Muscle of arm (tissue), 12 donors: ENCODE data around the gene ZNF888. TPM values are rescaled to one million over a fixed set of nuclear protein-coding genes. Genes with fewer than 3 reads are reported as not detected.
"Not testable (repeated sequence)": the region's sequence is repeated elsewhere in the genome, so short reads cannot be mapped to it uniquely, and the experiment has no call there.

Source experiments
- DNase-seq: peaks from one replicate; pipeline ENCODE4 v3.0.0-alpha.2; 2013
- polyA plus RNA-seq, 12 donors: library from polyadenylated mRNA; unstranded; fragments of 120-200 nt; gene quantifications; one replicate each; pipeline ENCODE4 v1.2.1, GENCODE V29; 2013; ENCODE audit not compliant: insufficient read length in 12 of 12

The ZNF888 gene
- polyA plus RNA-seq, 12 donors, result 3.1 to 7.6 (median 3.3) TPM; not detected in 1

DNA sequence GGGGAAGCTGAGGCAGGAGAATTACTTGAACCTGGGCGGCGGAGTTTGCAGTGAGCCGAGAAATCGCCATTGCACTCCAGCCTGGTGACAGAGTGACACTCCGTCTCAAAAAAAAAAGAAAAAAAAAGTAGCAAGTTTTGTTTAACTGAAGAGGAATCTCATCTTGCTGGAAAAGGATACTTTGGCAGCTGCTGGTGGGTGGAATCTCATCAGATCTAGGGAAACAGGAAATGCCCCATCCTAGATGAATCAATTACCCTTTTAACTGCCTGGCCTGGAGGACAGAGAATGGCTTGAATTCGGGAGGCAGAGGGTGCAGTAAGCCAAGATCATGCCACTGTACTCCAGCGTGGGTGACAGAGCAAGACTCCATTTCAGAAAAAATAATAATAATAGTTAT, 34.2 kb downstream of the ZNF888 start:
- DNase-seq, result no peak

DNA sequence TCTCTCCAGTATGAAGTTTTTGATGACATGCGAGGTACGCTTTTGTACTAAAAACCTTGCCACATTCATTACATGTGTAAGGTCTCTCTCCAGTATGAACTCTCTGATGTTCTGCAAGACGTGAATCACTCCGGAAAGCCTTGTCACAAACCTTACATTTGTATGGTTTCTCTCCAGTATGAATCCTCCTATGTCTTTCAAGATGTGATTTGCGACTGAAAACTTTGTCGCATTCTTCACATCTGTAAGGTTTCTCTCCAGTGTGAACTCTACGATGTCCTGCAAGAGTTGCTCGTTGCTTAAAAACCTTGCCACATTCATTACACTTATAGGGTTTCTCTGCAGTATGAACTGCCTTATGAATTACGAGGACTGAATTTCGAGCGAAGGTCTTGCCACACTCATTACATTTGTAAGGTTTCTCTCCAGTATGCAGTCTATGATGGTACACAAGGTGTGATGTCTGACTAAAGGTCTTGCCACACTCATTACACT, 42.3 kb downstream of the ZNF888 start:
- DNase-seq, result no peak

DNA sequence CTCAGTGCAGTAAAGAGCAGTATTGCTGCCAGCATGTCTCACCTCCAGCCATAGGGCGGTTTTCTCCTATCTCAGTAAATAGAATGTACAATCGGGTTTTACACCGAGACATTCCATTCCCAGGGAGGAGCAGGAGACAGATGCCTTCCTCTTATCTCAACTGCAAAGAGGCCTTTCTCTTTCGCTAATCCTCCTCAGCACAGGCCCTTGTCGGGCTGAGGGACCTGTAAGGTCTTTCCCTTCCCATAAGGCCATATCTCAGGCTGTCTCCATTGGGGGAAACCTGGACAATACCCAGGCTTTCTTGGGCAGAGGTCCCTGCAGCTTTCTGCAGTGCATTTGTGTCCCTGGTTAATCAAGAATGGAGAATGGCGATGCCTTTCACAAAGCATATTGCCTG, 50.2 kb downstream of the ZNF888 start:
- not testable (repeated sequence) for DNase-seq

DNA sequence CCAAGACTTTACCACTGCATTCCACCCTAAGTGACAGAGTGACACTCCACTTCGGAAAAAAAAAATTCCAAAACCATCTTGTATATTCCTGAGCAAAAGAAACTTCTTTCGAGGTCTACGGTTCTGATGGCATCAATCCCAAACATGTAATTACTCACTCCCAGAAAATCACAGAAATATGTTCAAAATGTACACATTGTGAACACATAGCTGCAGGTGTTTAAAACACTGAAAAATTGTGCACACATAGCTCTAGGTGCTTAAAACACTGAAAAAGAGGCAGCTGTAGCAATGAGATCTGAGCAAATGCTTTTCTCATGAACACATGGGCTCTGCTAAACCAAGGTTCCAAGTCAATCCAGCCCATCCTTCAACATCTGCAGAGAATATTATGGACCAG, 51.8 kb downstream of the ZNF888 start:
- DNase-seq, result no peak

DNA sequence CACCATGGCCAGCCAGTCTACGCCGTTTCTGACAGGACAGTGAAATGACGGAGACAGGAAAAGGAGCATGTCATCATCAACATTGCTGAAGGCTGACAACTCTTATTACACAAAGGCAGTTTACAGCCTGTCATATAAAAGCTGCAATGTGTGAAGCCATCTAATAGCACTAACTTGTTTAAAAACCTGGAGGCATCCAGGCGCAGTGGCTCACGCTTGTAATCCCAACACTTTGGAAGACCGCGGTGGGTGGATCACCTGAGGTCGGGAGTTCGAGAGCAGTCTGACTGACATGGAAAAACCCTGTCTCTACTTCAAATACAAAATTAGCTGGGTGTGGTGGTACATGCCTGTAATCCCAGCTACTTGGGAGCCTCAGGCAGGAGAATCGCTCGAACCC, 55.2 kb downstream of the ZNF888 start:
- DNase-seq, result not testable (repeated sequence)

DNA sequence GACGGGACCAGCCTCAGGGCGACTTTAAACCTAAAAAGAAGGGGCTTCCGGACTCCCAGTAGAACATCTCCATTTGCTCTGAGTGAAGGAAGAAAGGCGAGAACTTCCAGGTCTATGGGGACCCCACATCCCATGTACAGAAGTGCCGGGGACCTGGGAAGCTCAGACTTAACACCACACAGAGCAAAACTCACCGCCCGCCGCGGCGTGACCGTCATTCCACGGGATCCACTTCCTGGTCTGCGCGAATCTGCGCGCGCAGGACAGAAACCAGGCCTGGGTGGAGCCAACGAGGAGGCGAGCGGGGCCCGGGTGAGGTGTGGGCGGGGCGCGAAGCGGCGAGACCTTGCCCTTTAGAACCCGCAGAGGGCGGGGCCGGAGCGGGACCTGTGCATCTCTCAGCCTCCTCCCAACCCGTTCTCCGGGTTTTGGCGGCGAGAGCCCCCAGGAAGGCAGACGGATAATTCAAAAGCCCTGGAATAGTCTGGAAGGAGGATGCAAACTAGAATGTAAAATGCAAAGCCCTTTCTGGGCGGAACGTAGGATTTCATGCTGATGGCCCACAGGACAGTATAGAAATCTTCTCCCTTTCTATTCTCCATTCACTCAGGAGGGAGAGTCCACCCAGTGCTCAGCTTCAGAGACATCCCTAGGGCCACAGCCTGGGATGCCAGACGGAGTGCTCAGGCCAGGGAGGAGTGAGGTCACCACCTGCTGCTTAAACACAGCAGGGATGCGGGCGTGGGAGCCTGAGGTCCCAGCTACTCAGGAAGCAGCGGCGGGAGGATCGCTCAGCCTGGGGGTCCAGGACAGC, 65.6 kb downstream of the ZNF888 start, which contains the start of gene ZNF468:
Gene ZNF468, minus strand, starts transcription at position 242 of the 814 bp plus-strand sequence. CDS start 3,347 bp downstream, outside the sequence.
- DNase-seq, result peak; percentile 66

DNA sequence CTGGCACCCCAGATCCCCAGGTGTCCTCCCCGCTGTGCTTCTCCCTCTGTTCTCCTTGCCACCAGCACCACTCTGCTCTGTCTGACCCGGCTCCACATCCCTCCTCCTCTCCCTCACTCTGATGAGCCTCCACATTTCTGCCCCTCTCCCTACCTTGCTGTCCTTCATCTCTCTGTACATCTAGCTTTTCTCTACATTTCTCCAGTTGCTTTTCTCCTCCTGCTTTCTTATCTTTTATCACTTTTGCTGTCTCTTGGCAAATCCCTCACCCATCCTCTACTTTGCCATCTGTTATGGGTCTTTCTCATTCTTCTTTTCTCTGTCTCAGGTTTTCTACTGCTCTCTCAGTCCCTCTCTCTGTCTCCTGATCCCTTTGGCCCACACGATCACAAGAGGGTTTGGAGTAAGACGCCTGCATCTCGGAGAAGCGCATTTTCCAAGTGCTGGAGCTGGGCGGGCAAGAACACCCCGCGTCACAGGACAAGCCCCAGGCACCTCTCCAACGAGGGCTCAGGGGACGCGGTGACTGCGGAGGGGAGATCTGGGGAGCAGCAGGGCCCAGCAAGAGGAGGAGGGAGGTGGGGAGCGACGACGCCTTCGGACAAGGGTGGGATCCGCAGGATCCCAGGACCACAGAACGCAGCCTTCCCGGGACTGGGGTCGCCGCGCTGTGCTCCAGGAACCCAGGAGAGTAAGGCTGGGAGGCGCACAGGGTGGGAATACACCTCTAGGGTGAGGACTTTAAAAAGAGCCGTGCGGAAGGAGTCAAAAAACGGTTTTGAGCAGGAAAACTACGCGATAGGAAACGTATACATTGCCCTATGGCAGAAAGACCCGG, 66.5 kb downstream of the ZNF888 start:
- peak; percentile 5 for DNase-seq

Other genes with a start within 250 kb of the ZNF888 start
- gene ZNF611, start 188.4 kb downstream of the ZNF888 start, polyA plus RNA-seq, result 10 to 100 TPM in 5 of 12 donors, 1 to 10 TPM in 6, not detected in 1; 6.1 to 26.3 (median 9.6) TPM
- 10 to 100 TPM in 1 of 12 donors, 1 to 10 TPM in 9, not detected in 2; 2.2 to 13.1 (median 2.8) TPM for gene ZNF600, start 136.6 kb downstream of the ZNF888 start, polyA plus RNA-seq
- 10 to 100 TPM in 5 of 12 donors, 1 to 10 TPM in 6, not detected in 1; 6.2 to 14.7 (median 9.6) TPM for gene ZNF28, start 101.8 kb downstream of the ZNF888 start, polyA plus RNA-seq
- 10 to 100 TPM in 11 of 12 donors, not detected in 1; 13.0 to 26.6 (median 19.8) TPM for gene ZNF468, start 65.8 kb downstream of the ZNF888 start, polyA plus RNA-seq
- gene ZNF320, start 25.8 kb downstream of the ZNF888 start, polyA plus RNA-seq, result 10 to 100 TPM in 9 of 12 donors, 1 to 10 TPM in 1, not detected in 2; 8.7 to 29.5 (median 19.4) TPM
- 10 to 100 TPM in 1 of 12 donors, 1 to 10 TPM in 10, not detected in 1; 6.4 to 35.3 (median 8.3) TPM for gene ZNF816, start 39.5 kb upstream of the ZNF888 start, polyA plus RNA-seq
- gene ERVV-1, start 90.5 kb upstream of the ZNF888 start, polyA plus RNA-seq, result under 1 TPM in 5 of 12 donors, not detected in 7; 0.08 to 0.22 (median 0.09) TPM
- gene ERVV-2, start 121.3 kb upstream of the ZNF888 start, polyA plus RNA-seq, result not detected
- 10 to 100 TPM in 11 of 12 donors, not detected in 1; 17.1 to 42.4 (median 25.0) TPM for gene ZNF160, start 180.0 kb upstream of the ZNF888 start, polyA plus RNA-seq
- 10 to 100 TPM in 10 of 12 donors, 1 to 10 TPM in 1, not detected in 1; 8.3 to 19.9 (median 13.0) TPM for gene ZNF415, start 209.5 kb upstream of the ZNF888 start, polyA plus RNA-seq
- gene ZNF347, start 235.6 kb upstream of the ZNF888 start, polyA plus RNA-seq, result 10 to 100 TPM in 4 of 12 donors, 1 to 10 TPM in 7, not detected in 1; 5.3 to 16.9 (median 7.9) TPM